ENCODE results near the gene SUSD1.

GRCh38 chr9:112065806-112066606 lies 109.1 kb downstream of the SUSD1 start:
- TF ChIP-seq POLR2A (IDR thresholded peaks at IDR 0.05; ENCODE audit: low read depth, low read length) (no peak), POLR2AphosphoS5 (IDR thresholded peaks at IDR 0.05; ENCODE audit: low read depth, low read length) (no peak)
